DMS53 treated with DMSO at 0.1 percent for 48 hours (cell line): ENCODE measurements around the gene MORN1.

ENCODE experiments used
- DNase-seq: peaks from one replicate; lab custom pipeline; 2025; ENCODE audit not compliant: unreplicated experiment; lab: John Stamatoyannopoulos, UW

The MORN1 gene

DNA sequence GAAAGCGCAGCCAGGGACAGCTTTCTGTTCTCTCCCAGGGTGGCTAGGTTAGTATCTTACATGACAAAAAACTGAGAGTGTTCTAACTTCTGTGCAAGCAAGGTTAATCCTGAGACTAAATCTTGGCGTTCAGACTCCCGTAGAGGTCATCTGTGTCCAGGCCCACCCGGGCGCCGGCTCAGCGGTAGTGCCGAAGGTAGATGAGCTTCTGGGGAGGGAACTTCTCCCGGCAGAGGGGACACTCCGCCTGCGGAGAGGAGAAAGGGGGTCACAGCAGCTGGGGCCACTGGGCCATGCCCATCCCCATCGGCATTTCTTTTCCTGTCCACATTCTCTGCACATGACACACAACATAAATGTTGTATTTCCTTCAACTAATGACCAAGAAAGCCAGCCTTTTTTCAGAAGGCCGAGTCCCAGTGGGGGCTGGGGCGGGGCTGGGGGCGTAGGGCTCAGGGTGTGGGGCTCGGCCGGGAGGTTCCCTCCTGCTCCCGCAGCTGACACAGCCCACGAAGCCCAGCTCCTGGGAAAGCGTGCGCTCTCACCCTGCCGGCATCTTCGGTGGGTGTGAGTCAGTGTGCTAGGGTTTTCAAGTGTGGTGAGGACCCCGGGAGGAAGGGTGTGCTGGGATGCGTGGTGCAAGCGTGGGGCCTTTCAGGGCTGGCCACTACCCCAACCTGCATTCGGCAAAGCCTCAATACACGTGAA is 14.4 kb upstream of the MORN1 start:
- no peak for DNase-seq

DNA sequence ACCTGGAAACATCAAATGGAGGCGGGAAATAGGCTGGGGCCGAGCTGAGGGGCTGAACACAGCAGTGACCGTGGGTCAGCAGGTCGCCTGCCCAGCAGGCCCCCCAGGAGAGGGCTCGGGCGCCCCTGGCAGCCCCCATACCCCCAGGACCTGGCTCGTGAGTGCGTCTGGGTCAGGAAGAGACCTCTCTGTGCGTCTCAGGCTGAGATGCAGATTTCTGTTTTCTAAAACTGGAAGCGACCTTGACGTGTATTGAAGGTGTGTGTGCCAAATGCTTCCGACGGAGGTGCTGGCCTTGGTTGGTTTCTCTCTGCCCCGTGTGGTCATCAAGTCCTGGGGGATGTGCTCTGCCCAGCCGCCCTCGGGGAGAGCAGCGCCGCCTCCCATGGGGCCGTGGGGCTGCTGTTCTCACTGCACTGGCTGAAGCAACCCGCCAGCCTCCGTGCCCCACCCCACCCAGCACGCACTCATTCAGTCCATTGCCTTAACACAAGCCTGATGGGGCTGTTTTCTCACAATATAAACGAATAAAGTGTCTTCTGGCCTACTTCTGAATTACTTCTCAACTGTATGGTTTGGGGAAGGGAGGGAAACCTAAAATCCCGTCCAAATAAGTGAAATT is 13.6 kb upstream of the MORN1 start:
- no peak for DNase-seq

DNA sequence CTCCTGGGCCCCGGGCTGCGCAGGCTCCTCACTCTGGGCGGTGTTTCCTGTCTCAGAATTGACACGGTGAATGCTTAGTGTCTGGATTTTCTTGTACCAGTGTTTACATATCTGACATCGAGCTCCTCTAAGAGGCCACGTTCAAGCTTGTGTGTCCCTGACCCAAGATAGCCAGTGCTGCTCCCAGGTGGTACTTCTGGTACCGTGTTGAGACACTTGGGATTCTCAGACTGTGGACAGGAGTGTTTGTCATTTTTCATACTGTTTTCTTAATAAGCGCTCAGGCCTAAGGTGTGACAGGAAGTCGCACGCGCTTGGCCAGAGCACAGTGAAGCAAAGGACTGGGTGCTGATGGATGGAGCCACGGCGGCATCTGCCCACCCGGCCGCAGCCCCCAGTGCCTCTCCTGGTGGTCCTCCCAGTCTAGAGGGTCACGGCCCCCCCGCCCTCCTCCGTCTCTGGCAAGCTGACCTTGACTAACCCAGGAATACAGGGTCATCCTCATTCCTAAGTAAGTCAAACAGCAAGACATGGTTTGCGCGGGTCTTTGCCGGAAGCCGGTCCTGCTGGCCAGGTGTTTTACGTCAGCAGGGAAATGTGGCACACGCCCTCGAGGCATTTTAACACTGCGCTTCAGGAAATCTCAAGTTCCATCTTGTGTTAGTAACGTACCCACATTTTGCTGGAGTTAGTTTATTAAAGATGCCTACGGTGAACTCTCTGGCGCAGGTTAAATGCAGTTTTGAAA is 13.0 kb upstream of the MORN1 start:
- no peak for DNase-seq

DNA sequence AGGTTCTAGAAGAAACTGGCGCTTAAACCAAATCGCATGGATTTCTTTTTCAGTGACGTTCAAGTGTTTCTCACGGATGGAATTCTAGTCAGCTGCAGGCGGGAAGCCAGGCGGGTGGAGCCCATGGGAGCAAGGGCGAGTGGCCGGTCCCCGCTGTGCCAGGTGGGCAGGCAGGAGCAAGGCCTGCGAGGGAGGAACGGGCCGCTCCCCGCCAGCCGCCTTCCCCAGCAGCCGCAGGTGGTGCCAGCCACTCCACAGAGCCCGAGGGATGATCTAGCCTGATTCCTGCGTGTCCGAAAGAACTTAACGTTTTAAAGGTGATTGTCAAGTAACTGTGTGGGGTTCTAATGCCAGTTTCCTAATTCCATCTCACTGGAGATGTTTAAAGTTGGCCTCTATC is 11.9 kb upstream of the MORN1 start:
- DNase-seq: no peak

DNA sequence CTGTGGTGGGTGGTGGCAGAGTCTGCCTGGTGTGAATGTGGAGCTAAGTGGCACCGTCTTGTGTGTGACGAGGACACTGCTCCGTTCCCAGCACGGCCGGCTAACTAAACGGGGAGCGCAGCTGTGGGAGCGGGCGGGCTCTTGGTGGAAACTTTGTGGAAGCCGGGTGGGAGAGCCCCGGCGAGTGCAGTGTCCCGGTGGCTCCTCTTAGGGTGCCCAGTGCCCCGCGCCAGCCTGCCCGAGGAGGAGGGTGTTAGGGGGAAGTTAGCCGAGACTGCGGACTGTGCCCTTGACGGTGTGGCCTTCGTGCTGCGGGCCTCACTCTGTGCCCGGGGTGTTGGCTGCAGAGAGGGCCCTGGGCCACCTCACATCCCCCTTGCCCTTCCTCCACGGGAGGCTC is 11.1 kb upstream of the MORN1 start:
- DNase-seq: no peak

DNA sequence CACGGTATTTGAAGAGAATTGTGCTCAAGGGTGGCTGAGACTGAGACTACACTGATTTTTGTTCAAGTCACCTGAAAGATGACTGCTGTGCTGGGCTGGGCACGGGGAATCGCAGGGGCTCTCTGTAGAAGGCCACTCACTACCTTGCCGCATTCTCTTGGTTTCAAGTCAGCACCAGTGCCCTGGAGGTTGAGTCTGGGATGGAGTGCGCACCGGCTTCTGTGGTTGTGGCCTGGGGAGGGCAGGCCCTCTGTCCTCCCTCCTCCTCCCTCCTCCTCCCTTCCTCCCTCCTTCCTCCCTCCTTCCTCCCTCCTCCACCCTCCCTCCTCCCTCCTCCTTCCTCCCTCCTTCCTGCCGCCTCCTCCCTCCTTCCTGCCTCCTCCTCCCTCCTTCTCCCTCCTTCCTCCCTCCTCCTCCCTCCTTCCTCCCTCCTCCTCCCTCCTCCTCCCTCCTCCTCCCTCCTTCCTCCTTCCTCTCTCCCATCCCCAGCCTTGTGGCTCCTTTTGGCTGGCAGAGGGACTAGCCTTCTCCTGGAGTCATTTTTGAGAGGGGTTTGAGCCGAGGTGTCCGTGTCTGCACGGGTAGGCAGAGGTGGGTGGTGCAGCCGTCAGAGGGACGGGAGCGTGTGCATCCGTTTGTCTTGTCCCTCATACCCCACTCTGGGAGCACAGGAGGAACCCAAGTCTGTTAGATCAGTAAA is 9.7 kb upstream of the MORN1 start:
- no peak for DNase-seq

DNA sequence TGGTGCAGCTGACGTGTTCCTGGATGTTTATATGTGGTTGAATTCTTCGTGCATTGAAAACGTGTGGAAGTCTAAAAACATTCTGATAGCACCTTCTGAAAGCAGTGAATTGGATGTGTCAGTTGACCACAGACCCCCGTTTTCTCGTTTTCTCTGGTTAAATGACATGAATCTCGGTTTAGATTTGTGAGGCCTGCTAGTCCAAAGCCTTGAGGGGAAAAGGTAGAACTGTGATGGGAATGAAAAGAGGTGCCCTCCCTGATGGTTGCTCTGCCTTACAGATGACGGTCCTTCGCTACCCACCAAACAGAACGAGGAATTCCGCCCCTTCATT is 9.2 kb upstream of the MORN1 start:
- DNase-seq: no peak

DNA sequence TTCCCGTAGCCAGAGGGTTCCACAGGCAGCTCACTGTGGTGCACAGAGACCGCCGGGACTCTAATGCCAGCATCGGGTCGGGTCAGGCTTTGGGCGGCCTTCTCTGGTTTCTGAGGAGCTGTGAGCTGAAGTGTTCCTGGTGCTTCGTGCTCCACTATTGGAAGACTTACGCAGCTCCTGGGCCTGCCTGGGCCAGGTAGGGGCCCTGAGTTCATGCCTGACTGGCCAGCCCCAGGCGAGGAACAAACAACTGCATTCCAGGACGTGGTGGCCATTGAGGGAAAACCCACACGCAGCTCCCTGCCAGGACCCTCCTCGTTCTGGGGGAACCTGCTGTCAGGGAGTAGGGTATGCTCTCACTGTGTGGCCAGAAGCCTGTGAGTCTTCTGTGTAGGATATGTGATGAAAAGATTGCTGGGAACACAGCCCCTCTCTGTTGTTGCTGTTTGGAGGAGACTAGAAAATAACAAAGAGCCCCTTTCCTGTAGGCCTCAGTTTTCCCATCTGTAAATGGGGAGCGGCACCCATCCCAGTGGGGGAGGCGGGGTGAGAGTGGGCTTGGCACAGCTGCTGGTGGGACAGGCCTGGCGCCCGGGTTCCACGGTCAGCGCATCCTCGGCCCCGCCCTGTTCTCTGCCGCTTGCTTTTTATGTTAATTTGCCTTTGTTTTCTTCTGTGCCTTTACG is 8.7 kb upstream of the MORN1 start:
- DNase-seq: no peak

DNA sequence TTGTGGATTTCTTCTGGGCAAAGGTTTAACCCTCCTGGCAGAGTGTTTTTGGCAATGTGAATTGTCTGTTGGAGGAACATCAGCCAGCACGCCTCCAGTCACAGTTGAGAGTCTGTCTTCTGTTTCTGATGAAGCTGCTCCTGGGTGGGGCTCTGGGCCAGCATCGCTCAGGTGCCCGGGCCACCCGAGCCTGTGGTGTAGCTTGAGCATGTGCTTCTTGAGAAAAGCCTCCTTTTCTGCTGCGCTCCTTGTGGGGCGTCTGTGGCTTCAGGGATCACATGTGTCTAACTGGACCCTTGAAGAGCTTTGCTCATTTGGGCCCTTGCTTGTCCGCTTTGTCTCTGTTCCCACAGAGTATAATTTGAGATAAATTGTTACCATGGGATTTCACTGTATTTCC is 7.5 kb upstream of the MORN1 start:
- no peak for DNase-seq

DNA sequence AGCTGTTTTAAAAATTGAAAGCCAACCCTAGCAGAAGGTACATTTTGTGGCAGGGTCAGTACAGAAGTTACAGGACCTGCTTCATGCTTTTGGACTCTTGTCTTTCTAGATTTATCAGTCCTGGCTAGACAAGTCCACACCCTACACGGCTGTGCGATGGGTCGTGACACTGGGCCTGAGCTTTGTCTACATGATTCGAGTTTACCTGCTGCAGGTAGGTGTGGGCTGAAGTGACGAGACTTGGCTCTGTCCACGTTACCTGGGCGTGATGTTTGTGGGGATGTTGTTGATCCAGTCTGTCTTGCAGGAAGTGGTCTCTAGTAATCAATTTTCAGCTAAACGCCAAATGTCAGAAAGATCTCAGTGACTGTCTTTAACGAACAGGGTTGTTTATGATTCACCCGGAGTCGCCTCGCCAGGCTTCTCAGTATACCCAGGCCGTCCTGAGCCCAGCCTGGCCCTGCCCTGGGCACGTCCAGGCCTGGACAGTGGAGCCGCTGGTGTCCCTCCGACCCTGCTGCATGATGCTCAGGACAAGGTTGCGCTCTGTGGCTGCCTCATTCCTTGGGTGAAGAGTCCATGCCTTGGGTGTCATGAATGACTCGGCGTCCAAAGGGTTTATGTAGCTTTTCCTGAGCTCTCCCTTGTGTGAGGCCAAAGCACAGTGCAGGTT is 5.8 kb upstream of the MORN1 start:
- DNase-seq: no peak

DNA sequence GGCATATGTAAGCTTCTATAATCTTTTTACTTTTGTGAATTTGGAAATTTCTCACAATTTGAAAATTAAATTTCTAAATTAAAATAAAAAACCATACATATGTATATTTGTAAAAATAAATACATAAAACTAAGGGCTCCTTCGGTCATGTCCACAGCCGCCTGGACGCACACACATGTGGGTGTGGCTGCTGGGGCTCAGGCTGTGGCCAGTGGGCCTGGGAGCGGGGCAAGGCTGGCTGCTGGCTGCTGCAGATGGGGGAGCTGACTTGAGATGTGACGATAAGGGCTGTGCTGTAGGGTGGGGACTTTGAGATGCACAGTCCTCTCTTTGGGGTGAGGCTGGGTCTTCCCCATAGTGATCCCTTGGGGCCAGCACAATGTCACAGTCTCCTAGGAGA is 5.1 kb upstream of the MORN1 start:
- no peak for DNase-seq

DNA sequence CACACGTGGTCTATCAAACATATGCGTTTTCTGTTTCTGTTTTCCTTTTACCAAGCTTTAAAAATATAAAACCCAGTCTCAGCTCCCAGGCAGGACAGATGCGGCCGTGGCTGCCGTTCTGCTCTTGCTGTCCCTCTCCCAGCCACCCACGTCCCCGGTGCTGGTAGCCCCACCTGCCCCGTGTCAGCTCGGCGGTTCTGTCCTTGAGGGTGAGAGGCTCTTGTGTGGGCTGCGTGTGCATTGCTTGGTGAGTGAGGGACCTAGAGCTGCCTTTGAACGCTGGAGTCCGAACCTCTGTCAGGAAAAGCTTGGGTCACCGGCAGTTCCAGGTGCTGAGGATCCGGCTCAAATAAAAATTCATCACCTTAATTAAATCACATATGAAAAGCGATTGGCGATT is 4.7 kb upstream of the MORN1 start:
- DNase-seq: no peak

DNA sequence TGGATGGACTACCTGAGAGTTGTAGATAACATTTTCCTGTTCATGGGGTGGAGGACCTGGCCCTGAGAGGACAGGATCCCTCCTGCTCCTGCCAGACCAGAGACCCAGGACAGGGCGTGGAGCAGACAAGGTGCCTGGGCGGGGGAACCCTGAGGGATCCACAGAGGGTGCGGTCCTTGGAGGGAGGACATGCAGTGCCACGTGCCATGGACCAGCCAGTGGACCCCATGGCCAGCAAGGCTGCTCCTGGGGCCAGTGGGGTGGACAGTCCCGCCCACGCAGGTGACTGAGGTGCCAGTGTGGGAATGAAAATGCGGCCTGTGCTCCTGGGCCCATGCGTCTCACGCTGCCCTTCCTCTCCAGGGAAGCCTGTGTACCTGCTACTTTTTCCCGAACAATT is 3.9 kb upstream of the MORN1 start:
- no peak for DNase-seq

DNA sequence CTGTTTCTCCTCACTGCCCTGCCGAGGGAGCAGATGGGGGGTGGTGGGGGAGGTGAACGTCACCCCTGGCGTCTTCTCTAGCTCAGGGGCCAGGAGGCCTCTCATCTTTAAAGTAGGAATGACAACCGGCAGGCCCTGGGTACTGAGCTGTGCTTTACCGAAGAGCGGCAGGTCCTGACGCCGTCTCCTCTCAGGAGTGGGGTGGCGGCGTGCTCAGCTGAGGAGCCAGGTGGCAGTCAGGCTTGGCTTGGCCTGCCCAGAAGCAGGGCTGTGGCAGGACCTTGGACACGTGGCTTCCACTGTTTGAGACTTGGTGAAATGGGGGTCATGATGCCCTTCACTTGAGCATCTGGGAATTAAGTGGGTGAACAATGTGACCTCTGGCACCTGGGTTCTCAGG is 3.4 kb upstream of the MORN1 start:
- DNase-seq: no peak

DNA sequence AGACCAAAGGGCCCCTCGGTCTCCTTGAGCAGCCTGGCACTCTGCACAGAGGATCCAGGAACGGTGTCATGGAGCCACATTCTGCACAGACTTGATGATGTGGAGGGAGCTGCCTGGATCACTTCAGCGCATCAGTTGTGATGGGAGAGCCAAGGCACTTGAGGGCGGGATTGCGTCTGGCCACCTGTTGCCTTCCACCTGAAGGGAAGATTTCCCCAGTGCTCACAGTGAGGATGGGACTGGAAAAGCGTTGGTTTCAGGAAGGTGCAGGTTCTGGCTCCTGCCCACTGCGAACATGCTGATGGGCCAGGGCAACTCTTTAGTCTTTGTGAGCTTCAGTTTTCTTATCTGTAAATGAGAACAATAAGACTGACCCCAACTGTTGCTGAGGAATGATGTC is 2.9 kb upstream of the MORN1 start:
- no peak for DNase-seq

DNA sequence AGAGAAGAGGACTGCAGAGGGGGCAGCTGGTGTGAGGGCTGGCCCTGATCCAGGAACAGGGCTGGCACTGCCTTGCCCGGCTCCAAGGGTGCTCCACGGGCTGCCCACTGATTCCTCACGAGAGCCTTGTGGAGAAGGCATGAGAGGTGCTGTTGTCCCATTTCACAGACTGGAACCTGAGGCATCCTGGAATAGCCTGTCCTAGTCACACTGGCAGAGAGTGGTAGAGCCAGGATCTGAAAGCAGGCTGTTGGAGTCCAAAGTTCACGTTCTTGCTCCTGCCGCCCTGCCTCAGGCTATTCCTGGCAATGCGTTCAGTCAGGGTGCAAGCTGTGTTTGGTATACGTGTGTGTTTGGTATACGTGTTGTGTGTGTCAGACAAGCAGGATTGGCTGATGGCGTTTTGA is 2.1 kb upstream of the MORN1 start:
- no peak for DNase-seq

DNA sequence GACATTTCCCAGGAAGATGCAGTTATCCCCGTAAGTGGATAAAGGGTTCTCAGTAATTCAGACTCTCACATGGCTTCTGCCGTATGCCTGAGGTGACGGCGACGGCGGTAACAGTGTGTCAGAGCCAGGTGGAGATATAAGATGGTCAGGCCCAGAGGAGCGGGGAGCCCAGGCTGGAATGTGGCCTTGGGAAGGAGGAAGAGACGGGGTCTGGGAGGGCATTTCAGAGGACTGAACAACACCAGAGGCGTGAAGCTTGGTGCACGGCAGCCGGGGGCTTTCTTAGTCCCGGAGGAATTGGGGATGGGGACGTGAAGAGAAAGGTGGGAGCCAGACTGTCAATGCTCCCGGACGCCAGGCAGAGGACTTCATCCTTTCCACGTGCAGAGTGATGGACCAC is 1.3 kb upstream of the MORN1 start:
- DNase-seq: no peak

DNA sequence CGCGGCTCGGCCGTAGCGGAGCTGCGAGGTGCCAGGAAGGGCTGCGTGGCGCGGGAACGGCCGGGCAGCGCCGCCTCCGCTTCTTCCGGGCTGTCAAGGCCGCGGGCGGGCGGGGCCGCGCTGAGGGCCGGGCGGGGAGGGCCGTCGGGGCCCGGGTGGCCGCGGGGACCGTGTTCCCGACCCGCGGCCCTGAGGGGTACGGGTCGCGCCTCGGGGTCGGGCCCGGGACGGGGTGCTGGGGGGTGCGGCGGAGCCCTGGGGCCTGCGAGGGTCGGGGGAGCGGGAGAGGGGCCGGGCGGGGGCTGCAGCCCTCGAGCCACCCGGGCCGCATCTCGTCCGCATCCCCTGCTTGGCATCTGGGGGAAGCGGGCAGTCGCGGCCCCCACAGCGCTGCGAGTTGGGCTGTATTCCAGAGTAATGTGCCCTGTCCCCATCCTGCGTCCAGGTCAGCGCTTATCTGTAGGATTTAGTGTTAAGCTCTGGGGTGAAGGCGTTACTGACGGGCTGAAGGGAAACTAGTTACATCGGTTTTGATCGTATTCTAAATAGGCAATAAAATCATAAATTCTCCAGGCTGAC is 666 bp upstream of the MORN1 start:
- no peak for DNase-seq

DNA sequence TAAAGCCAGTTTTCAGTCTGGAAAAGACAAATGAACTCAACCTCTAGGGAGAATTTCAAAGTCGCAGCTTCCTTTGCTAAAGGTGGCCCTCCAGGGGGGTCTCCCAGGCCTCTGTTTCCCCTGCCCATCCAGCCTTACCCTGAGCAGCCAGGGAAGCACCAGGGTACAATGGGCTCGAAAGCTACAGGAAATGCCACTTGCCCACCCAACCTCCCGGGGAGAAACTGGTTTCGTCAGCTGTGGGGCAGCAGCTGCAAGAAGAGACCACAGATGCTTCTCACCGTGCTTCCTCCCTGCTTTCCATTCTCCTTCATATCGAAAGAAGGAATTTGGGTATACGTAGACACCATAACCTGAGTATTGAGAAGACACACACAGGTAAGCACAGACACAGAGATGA is 1.7 kb downstream of the MORN1 start:
- no peak for DNase-seq
